ENCODE results near the gene CCDC174.

DNA sequence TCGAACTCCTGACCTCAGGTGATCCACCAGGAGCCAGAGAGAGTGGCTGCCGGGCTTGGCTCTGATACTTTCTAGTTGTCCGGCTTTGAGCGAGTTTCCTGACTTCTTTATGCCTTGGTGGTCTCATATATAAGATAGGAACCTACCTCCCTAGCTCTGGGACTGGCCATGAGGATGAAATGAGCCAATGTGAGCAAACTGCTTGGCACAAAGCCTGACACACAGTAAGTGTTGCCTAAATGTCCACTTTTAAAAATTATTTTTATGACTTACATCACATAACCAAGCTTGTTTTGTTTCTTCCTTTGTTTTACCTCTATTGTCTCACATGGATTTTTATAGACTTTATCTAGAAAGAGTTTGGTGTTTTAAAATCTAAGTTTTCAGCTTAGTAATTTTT, 42.1 kb upstream of the CCDC174 start:
- no peak for TF ChIP-seq SUZ12 (IDR thresholded peaks at IDR 0.05)
- TF ChIP-seq TARDBP (IDR thresholded peaks at IDR 0.05), result no peak
- TF ChIP-seq ELF4 (IDR thresholded peaks at IDR 0.05), result no peak
- no peak for TF ChIP-seq ARNT (IDR thresholded peaks at IDR 0.05)
- no peak for TF ChIP-seq BHLHE40 (IDR thresholded peaks at IDR 0.05; ENCODE audit: borderline replicate concordance)
- no peak for TF ChIP-seq HDGF (IDR thresholded peaks at IDR 0.05; ENCODE audit: borderline replicate concordance)
- TF ChIP-seq SP1 (IDR thresholded peaks at IDR 0.05), result no peak
- TF ChIP-seq, protein P1, sequence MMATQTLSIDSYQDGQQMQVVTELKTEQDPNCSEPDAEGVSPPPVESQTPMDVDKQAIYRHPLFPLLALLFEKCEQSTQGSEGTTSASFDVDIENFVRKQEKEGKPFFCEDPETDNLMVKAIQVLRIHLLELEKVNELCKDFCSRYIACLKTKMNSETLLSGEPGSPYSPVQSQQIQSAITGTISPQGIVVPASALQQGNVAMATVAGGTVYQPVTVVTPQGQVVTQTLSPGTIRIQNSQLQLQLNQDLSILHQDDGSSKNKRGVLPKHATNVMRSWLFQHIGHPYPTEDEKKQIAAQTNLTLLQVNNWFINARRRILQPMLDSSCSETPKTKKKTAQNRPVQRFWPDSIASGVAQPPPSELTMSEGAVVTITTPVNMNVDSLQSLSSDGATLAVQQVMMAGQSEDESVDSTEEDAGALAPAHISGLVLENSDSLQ (IDR thresholded peaks at IDR 0.05), result no peak
- TF ChIP-seq ZNF384 (IDR thresholded peaks at IDR 0.05), result no peak
- TF ChIP-seq FOXM1 (IDR thresholded peaks at IDR 0.05; ENCODE audit: borderline replicate concordance), result no peak
- TF ChIP-seq L3MBTL2 (conservative IDR thresholded peaks at IDR 0.05), result no peak
- TF ChIP-seq FOXK2 (IDR thresholded peaks at IDR 0.05), result no peak
- no peak for TF ChIP-seq LEF1 (IDR thresholded peaks at IDR 0.05; ENCODE audit: borderline replicate concordance)
- TF ChIP-seq NFRKB (IDR thresholded peaks at IDR 0.05), result no peak
